HEK293 (cell line): ENCODE data around the gene CST6.

Source experiments
- CTCF ChIA-PET: fragments of 350-600 bp; formaldehyde crosslinking; extraction: SDS; loops from one replicate; lab custom pipeline; 2021; ENCODE audit warnings: antibody characterized with exemption; lab: Yijun Ruan, JAX
- POLR2A ChIA-PET: fragments of 300-600 bp; formaldehyde crosslinking; extraction: SDS; loops from one replicate; lab custom pipeline; 2020; ENCODE audit warnings: antibody characterized with exemption, inconsistent platforms; lab: Yijun Ruan, JAX
- H3K27ac ChIP-seq: fragments of 200-500 bp; sonication (Bioruptor generic); 2 replicates; pipeline ENCODE4 v1.5.1; 2014; ENCODE audit warnings: low read depth, low read length, control low read depth, inconsistent platforms; ENCODE audit errors: extremely low read depth
- H3K36me3 ChIP-seq, 2 experiments: fragments of 200-500 bp in 1 of 2; sonication (Bioruptor generic) in 1 of 2; 1 replicate in 1 of 2; 2 replicates in 1 of 2; pipeline ENCODE4 v1.5.1; 2014 to 2017; ENCODE audit warnings: inconsistent platforms in 2 of 2, low read length in 2 of 2; ENCODE audit not compliant: control insufficient read depth in 2 of 2, insufficient read depth in 1 of 2
- H3K4me1 ChIP-seq: fragments of 200-500 bp; sonication (Bioruptor generic); 2 replicates; pipeline ENCODE4 v1.5.1; 2014; ENCODE audit warnings: mild to moderate bottlenecking, low read length, inconsistent platforms; ENCODE audit not compliant: control insufficient read depth, insufficient read depth
- H3K4me3 ChIP-seq: 2 replicates; pipeline ENCODE4 v1.5.1; 2011; ENCODE audit warnings: low read depth, mild to moderate bottlenecking, control low read depth, low read length, moderate library complexity
- H3K9me3 ChIP-seq: fragments of 200-500 bp; sonication (Bioruptor generic); 2 replicates; pipeline ENCODE4 v1.5.1; 2014; ENCODE audit warnings: low read depth, low read length, inconsistent platforms; ENCODE audit not compliant: control insufficient read depth, insufficient read depth
- GFI1B ChIP-seq: fragments of 450-650 bp; formaldehyde crosslinking; IDR thresholded peaks from 2 replicates; pipeline ENCODE4 v1.5.1; 2016; ENCODE audit warnings: missing biosample characterization, missing genetic modification characterization
- KLF7 ChIP-seq: fragments of 450-650 bp; formaldehyde crosslinking; IDR thresholded peaks from 2 replicates; pipeline ENCODE4 v1.5.1; 2016; ENCODE audit warnings: missing biosample characterization, missing genetic modification characterization, borderline replicate concordance
- KLF8 ChIP-seq: fragments of 450-650 bp; formaldehyde crosslinking; IDR thresholded peaks from 2 replicates; pipeline ENCODE4 v1.5.1; 2016; ENCODE audit warnings: missing biosample characterization, missing genetic modification characterization
- PRDM1 ChIP-seq: fragments of 450-650 bp; formaldehyde crosslinking; IDR thresholded peaks from 2 replicates; pipeline ENCODE4; 2016; ENCODE audit warnings: missing biosample characterization, missing genetic modification characterization
- RBAK ChIP-seq: fragments of 450-650 bp; formaldehyde crosslinking; IDR thresholded peaks from 2 replicates; pipeline ENCODE4 v1.5.1; 2016; ENCODE audit warnings: missing biosample characterization, missing genetic modification characterization
- TCF7L2 ChIP-seq: IDR thresholded peaks from 2 replicates; pipeline ENCODE4 v1.6.1; 2011; ENCODE audit warnings: low read depth, mild to moderate bottlenecking, inconsistent platforms, low read length, moderate library complexity, borderline replicate concordance
- ZBTB17 ChIP-seq: fragments of 450-650 bp; formaldehyde crosslinking; IDR thresholded peaks from 2 replicates; pipeline ENCODE4 v1.5.1; 2016; ENCODE audit warnings: missing biosample characterization, missing genetic modification characterization
- ZIC2 ChIP-seq: fragments of 450-650 bp; formaldehyde crosslinking; IDR thresholded peaks from 2 replicates; pipeline ENCODE4 v1.5.1; 2016; ENCODE audit warnings: missing biosample characterization, missing genetic modification characterization
- ZNF2 ChIP-seq: fragments of 450-650 bp; formaldehyde crosslinking; IDR thresholded peaks from 2 replicates; pipeline ENCODE4 v1.5.1; 2016; ENCODE audit warnings: missing biosample characterization, missing genetic modification characterization
- ZNF223 ChIP-seq: fragments of 450-650 bp; formaldehyde crosslinking; IDR thresholded peaks from 2 replicates; pipeline ENCODE4 v1.5.1; 2016; ENCODE audit warnings: missing biosample characterization, missing genetic modification characterization
- ZNF341 ChIP-seq: fragments of 450-650 bp; formaldehyde crosslinking; IDR thresholded peaks from 2 replicates; pipeline ENCODE4; 2016; ENCODE audit warnings: low read depth, missing biosample characterization, missing genetic modification characterization
- ZNF560 ChIP-seq: fragments of 450-650 bp; formaldehyde crosslinking; IDR thresholded peaks from 2 replicates; pipeline ENCODE4 v1.5.1; 2017; ENCODE audit warnings: missing biosample characterization, missing genetic modification characterization, borderline replicate concordance
- ZNF610 ChIP-seq: fragments of 450-650 bp; formaldehyde crosslinking; IDR thresholded peaks from 2 replicates; pipeline ENCODE4 v1.5.1; 2016; ENCODE audit warnings: missing biosample characterization, missing genetic modification characterization, borderline replicate concordance
- ZNF629 ChIP-seq: fragments of 450-650 bp; formaldehyde crosslinking; IDR thresholded peaks from 2 replicates; pipeline ENCODE4 v1.5.1; 2017; ENCODE audit warnings: missing biosample characterization, missing genetic modification characterization
- ZNF654 ChIP-seq: fragments of 450-650 bp; formaldehyde crosslinking; IDR thresholded peaks from 2 replicates; pipeline ENCODE4 v1.5.1; 2016; ENCODE audit warnings: low read depth, missing biosample characterization, missing genetic modification characterization
- ZNF658 ChIP-seq: fragments of 450-650 bp; formaldehyde crosslinking; IDR thresholded peaks from 2 replicates; pipeline ENCODE4; 2016; ENCODE audit warnings: missing biosample characterization, missing genetic modification characterization
- ZNF660 ChIP-seq: fragments of 450-650 bp; IDR thresholded peaks from 2 replicates; pipeline ENCODE4 v1.5.1; 2018; ENCODE audit warnings: missing biosample characterization, mild to moderate bottlenecking, missing genetic modification characterization
- ZNF768 ChIP-seq: fragments of 450-650 bp; formaldehyde crosslinking; IDR thresholded peaks from 2 replicates; pipeline ENCODE4 v1.5.1; 2018; ENCODE audit warnings: missing biosample characterization, mild to moderate bottlenecking, missing genetic modification characterization
- TF ChIP-seq, protein P1 (sequence below): fragments of 450-650 bp; formaldehyde crosslinking; IDR thresholded peaks from 2 replicates; pipeline ENCODE4 v1.5.1; 2016; ENCODE audit warnings: missing biosample characterization, missing genetic modification characterization
- TF ChIP-seq, protein P2 (sequence below): fragments of 450-650 bp; formaldehyde crosslinking; IDR thresholded peaks from 2 replicates; pipeline ENCODE4 v1.5.1; 2017; ENCODE audit warnings: missing biosample characterization, missing genetic modification characterization
- TF ChIP-seq, protein P3 (sequence below): fragments of 450-650 bp; formaldehyde crosslinking; IDR thresholded peaks from 2 replicates; pipeline ENCODE4 v1.5.1; 2016; ENCODE audit warnings: missing biosample characterization, missing genetic modification characterization
- TF ChIP-seq, protein P4 (sequence below): fragments of 450-650 bp; formaldehyde crosslinking; IDR thresholded peaks from 2 replicates; pipeline ENCODE4 v1.5.1; 2016; ENCODE audit warnings: missing biosample characterization, missing genetic modification characterization

The CST6 gene

DNA sequence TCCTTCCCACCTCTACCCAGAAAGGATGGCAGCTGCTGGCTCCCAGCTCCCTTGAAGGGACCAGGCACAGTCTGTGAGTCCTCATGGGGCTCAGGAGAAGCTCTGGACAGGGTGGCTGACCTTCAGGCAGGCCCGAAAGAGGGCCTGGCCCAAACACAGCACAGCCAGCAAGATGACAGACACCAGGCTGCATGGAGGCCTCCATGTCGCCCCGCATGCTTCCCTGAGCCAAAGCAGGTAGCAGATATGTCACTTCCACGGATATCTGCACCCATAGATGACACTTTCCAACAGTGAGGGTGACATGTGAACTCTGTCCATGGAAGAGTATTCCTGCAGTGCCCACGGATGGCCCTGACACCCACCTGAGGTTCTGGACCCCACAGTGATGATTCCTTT, 28.2 kb upstream of the CST6 start:
- H3K36me3 ChIP-seq: peaks cover 0 to 10% of the 10 kb centered on the region in 2 experiments; a peak in 1 of 3 replicates
- no peak overlapping the region for H3K4me3 ChIP-seq
- POLR2A ChIA-PET: no interaction called here
- no peak for TF ChIP-seq PRDM1 (tag by site-specific recombination)
- no peak for TF ChIP-seq RBAK (tag by site-specific recombination)
- H3K27ac ChIP-seq: no peak overlapping the region
- CTCF ChIA-PET: interaction anchor here (2.2 to 2.5 kb wide), 2 partner anchors 96 to 98 kb away, joined by 8 read pairs; partner anchors contain the start of gene FIBP
- H3K4me1 ChIP-seq: no peaks in the 10 kb centered on the region
- H3K9me3 ChIP-seq: no peaks in the 10 kb centered on the region

DNA sequence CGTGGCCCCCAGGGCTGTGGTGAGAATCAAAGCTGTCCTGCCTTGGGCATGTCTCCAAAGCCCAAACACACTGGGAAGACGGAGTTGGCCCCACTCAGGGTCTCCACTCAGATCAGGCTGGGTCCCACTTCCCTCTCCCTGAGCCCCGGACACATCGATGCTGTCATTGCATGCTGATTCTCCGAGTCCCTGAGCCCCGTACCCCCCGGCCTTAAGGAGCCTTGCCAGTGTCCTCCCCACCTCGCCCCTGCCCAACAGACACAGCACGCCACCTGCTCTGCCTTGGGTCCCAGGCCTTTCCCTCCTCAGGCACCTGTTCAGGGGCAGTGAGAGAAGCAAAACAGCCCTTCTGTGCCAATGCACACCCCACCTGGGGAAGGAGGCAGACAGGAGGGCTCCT, 24.5 kb upstream of the CST6 start:
- CTCF ChIA-PET: interaction anchor here (1.6 to 7.2 kb wide), 3 partner anchors 97 to 276 kb away, joined by 9 to 59 read pairs (median 10); partner anchors contain the start of genes CCDC85B and KAT5
- TF ChIP-seq GFI1B (tag by site-specific recombination): no peak
- TF ChIP-seq KLF7 (tag by site-specific recombination): no peak
- TF ChIP-seq KLF8: no peak
- no peak for TF ChIP-seq ZIC2 (tag by site-specific recombination)
- TF ChIP-seq ZNF223 (tag by site-specific recombination): no peak
- TF ChIP-seq, all 188 proteins: peak for 0
- Histone ChIP-seq H3K4me1 (no peaks in the 10 kb centered on the region), H3K4me3 (no peak overlapping the region), H3K27ac (no peak overlapping the region), H3K9me3 (no peaks in the 10 kb centered on the region), H3K36me3 (peaks cover 0 to 4% of the 10 kb centered on the region in 2 experiments; a peak in 1 of 3 replicates)
- POLR2A ChIA-PET: interaction anchor here (1.0 kb wide), 1 partner anchor 99 kb away, joined by 3 read pairs; no protein-coding TSS in a partner anchor

DNA sequence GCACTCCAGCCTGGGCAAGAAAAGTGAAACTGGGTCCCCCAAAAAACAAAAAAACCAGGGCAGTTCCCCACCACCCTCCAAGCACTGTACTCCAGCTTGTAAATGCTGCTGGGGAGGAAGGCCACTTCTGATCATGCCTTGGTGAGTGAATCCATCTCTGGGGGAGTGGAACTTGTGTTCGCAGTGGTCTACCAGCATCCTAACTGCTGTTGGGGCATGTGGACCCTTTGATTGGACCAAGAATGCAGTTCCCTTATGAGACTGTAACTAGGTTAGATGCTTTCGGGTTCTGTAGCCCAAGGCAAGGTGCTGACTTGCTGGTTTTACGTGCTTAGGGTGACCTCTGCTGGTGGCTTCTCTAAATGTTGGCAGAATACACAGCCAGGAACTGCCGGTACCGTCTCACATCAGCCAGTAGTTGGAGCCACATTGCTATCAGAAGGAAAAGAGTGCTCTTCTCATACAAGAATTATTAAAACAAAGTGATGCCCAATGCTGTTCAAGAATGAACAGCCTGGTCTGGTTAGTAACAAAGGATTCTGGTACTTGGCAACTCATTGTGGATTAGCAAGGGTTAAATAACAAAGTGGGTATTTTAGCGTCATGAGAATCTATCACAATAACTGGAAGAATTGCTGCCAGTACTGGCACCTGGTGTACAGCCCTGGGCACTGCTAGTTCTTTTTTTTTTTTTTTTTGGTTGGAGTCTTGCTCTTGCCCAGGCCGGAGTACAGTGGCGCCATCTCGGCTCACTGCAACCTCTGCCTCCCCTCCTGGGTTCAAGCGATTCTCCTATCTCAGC, 22.8 kb upstream of the CST6 start:
- Histone ChIP-seq H3K36me3 (peaks cover 0 to 4% of the 10 kb centered on the region in 2 experiments; a peak in 1 of 3 replicates), H3K9me3 (no peaks in the 10 kb centered on the region), H3K27ac (no peak overlapping the region), H3K4me3 (no peak overlapping the region), H3K4me1 (no peaks in the 10 kb centered on the region)
- POLR2A ChIA-PET: interaction anchor here (0.6 to 1.5 kb wide), 5 partner anchors 98 to 233 kb away, joined by 3 to 5 read pairs (median 3); partner anchors contain the start of genes CFL1 and FIBP
- CTCF ChIA-PET: interaction anchor here (0.6 to 7.2 kb wide), 32 partner anchors 9 to 1466 kb away, joined by 3 to 59 read pairs (median 3); partner anchors contain the start of genes BANF1, CABP4, CCDC85B and FIBP
- TF ChIP-seq ZNF658 (no peak), ZNF768 (no peak), ZNF610 (tag by site-specific recombination) (no peak), ZBTB17 (peak; percentile 60; the same call in 1 of the 2 replicates), ZNF660 (tag by site-specific recombination) (peak; percentile 74; the same call in 1 of the 2 replicates), ZNF629 (tag by site-specific recombination) (peak; percentile 24; the same call in 1 of the 2 replicates), ZNF2 (tag by site-specific recombination) (0 out of 2 replicates have a peak, but pooled peaks have one; percentile 57), ZNF560 (tag by site-specific recombination) (no peak), ZNF341 (0 out of 2 replicates have a peak, but pooled peaks have one; percentile 16), TCF7L2 (no peak), ZNF654 (tag by site-specific recombination) (peak; percentile 98)
- TF ChIP-seq, protein P1, sequence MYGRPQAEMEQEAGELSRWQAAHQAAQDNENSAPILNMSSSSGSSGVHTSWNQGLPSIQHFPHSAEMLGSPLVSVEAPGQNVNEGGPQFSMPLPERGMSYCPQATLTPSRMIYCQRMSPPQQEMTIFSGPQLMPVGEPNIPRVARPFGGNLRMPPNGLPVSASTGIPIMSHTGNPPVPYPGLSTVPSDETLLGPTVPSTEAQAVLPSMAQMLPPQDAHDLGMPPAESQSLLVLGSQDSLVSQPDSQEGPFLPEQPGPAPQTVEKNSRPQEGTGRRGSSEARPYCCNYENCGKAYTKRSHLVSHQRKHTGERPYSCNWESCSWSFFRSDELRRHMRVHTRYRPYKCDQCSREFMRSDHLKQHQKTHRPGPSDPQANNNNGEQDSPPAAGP (tag by site-specific recombination): 0 out of 2 replicates have a peak, but pooled peaks have one; percentile 36
- TF ChIP-seq, protein P2, sequence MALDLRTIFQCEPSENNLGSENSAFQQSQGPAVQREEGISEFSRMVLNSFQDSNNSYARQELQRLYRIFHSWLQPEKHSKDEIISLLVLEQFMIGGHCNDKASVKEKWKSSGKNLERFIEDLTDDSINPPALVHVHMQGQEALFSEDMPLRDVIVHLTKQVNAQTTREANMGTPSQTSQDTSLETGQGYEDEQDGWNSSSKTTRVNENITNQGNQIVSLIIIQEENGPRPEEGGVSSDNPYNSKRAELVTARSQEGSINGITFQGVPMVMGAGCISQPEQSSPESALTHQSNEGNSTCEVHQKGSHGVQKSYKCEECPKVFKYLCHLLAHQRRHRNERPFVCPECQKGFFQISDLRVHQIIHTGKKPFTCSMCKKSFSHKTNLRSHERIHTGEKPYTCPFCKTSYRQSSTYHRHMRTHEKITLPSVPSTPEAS (tag by site-specific recombination): no peak
- TF ChIP-seq, protein P3, sequence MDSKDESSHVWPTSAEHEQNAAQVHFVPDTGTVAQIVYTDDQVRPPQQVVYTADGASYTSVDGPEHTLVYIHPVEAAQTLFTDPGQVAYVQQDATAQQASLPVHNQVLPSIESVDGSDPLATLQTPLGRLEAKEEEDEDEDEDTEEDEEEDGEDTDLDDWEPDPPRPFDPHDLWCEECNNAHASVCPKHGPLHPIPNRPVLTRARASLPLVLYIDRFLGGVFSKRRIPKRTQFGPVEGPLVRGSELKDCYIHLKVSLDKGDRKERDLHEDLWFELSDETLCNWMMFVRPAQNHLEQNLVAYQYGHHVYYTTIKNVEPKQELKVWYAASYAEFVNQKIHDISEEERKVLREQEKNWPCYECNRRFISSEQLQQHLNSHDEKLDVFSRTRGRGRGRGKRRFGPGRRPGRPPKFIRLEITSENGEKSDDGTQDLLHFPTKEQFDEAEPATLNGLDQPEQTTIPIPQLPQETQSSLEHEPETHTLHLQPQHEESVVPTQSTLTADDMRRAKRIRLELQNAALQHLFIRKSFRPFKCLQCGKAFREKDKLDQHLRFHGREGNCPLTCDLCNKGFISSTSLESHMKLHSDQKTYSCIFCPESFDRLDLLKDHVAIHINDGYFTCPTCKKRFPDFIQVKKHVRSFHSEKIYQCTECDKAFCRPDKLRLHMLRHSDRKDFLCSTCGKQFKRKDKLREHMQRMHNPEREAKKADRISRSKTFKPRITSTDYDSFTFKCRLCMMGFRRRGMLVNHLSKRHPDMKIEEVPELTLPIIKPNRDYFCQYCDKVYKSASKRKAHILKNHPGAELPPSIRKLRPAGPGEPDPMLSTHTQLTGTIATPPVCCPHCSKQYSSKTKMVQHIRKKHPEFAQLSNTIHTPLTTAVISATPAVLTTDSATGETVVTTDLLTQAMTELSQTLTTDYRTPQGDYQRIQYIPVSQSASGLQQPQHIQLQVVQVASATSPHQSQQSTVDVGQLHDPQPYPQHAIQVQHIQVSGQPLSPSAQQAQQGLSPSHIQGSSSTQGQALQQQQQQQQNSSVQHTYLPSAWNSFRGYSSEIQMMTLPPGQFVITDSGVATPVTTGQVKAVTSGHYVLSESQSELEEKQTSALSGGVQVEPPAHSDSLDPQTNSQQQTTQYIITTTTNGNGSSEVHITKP (tag by site-specific recombination): no peak
- TF ChIP-seq, protein P4, sequence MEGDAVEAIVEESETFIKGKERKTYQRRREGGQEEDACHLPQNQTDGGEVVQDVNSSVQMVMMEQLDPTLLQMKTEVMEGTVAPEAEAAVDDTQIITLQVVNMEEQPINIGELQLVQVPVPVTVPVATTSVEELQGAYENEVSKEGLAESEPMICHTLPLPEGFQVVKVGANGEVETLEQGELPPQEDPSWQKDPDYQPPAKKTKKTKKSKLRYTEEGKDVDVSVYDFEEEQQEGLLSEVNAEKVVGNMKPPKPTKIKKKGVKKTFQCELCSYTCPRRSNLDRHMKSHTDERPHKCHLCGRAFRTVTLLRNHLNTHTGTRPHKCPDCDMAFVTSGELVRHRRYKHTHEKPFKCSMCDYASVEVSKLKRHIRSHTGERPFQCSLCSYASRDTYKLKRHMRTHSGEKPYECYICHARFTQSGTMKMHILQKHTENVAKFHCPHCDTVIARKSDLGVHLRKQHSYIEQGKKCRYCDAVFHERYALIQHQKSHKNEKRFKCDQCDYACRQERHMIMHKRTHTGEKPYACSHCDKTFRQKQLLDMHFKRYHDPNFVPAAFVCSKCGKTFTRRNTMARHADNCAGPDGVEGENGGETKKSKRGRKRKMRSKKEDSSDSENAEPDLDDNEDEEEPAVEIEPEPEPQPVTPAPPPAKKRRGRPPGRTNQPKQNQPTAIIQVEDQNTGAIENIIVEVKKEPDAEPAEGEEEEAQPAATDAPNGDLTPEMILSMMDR (tag by site-specific recombination): peak; percentile 94
